CD4-positive, alpha-beta T cell treated with Interleukin-15 for 1 hour (primary cell): ENCODE results near the gene SYT9.
"Not testable (repeated sequence)": the region's sequence is repeated elsewhere in the genome, so short reads cannot be mapped to it uniquely, and the experiment has no call there.

Source experiments
- DNase-seq: peaks from one replicate; pipeline ENCODE4 v3.0.0-alpha.2; 2020

The SYT9 gene

DNA sequence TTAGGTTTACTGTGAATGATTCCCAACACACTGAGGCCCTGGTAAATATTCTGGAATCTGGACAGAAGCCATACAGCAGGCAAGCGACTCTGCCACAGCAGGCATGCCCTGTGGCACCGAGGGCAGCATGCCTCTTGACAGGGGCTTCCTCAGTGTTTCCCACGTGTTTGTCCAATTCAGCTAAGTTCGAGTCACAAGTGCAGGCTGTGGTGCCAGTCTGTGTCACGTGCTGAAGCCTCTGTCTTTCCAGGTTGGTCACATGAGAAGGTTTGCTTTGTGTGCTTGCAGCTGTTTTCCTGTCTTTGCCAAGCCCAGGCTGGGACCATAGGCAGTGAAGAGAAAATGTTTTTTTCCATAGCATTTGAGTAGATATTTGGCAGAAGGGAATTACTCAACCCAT, 259.7 kb downstream of the SYT9 start:
- no peak for DNase-seq

DNA sequence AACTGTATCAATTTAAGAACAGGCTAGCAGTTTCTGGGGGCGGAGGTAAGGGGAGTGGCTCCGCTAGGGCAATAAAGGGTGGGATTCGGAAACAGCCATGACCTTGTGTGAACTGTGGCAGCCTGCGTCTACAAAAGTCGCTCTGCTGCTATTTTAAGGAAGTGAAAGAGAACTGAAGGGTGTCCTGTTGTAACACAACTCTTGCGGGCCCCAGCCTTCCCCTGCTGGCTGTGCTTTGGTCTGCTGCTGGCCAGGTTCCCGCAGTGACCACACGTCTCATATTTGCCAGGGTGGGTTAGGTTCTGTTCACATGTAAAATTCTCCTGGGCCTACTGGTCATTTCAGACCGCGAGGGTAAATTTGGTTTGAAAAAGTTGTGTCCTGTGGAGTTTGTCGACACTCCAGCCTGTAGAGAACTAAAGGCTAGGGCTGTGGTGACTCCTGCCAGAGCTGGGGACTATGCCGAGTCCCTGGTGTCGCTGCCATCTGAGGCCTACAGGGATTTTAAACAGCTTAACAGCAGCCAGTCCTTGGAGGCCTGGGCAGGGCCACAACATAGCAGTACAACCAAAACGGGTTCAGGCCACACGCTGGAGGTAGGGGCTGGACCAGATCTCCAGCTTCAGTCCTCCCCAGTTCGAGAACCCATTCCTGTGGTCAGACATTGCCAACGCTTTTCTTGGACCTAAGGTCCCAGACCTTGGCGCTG, 261.0 kb downstream of the SYT9 start:
- peak; percentile 81 for DNase-seq

DNA sequence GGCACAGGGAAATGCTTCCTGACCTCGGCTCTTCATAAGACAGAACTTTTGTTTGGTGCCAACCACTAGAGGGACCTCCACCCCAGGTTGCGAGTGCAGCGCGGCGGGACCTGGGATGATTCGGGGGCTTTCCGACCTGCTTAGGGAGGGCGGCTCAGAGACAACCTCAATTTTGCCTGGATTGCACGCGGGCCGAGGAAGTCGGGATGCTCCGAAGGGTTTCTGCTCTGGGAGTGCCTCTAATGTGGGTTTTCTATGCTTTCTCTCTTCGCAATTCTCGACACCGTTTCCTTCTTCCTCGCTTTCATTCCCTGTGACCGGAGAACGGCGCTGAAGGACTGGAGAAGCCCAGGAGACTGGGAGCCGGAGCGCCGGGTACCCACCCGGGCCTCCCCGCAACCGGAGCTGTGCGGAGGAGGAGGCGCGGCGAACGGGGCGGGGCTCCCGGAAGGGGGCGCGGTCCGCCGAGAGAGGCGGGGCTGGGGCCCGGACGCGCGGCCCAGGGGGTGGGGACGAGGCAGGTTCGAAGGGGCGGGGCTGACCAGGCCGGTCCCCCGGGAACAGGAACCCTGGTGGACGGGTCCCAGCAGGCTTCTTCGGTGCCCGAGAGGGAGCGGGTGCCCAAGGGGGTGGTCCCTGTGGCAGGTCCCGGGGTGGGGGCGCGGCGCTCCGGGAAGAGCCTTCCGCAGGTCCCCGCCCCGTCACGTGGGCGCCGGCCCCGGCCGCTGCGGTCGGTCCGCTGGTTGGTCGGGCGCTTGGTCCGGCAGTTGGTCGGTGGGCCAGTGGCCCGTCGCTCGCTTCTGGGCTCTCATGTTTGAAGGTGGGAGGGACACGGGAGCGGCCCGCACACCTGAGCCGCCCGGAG, 261.8 kb downstream of the SYT9 start, which contains the start of gene PPFIBP2:
TSS of gene PPFIBP2 (plus strand) at position 766 of the 865 bp plus-strand sequence. CDS start 35,477 bp downstream, outside the sequence.
- peak; percentile 79 for DNase-seq

DNA sequence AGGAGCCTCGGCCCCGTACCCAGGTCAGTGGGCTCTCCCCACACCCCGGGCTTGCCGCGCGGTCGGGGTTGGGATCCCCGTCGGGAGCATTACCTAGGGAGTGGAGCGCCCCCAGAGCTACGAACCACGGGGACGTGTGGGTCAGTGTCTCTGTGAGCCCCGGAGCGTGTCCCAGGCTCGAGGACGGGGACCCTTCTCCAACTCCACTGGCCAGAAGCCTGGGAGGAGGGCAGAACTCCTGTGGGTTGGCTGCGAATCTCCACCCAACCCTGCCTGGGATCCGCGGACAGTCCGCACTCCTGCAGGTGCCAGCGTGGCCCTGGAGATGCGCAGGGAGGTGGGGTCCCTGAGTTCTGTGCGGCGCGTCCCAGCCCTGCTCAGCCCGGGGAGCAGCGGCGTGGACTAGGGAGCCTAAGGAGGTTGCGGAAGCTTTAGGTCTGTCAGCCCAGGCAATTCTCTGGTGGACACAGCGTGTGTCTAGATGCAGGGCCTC, 262.4 kb downstream of the SYT9 start:
- DNase-seq = no peak

DNA sequence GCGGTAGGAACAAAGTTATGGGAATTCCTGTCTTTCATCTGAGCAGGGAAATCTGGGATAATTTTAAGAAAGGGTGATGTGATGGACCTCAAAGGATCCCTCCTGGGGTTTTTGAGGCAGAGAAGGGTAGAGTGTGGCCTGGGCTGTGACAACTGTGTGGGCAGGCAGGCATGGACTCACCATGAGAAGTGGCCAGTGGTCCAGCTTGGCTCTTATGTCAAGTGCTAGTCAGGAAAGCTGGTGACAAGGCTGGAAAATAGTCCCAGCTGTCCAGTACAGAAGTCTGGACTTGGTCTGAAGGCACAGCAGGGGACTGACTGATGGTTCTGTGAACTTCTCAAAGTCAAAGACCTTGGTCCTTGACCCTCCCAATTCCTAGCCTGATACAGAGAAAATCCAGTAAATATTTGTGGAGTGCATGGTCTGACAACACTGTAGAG, 263.8 kb downstream of the SYT9 start:
- DNase-seq = no peak

DNA sequence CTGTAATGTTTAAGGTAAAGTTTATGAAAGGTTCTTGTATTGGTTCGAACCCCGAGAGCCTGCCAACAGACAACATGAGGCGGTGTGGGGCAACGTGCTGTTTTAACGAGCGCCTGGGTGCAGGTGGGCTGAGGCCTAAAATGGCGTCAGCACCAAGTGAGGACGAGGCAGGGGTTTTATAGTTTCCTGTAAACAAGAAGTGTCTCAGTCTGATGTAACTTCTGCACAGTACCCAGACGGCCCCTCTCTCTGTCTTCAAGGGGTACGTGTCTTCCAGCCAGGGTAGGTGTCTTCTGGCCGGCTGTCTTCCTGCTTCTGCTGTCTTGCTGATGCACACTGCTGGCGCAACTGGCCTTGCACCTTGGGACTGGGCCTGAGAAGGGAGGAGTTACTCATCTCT, 264.8 kb downstream of the SYT9 start:
- DNase-seq = no peak

DNA sequence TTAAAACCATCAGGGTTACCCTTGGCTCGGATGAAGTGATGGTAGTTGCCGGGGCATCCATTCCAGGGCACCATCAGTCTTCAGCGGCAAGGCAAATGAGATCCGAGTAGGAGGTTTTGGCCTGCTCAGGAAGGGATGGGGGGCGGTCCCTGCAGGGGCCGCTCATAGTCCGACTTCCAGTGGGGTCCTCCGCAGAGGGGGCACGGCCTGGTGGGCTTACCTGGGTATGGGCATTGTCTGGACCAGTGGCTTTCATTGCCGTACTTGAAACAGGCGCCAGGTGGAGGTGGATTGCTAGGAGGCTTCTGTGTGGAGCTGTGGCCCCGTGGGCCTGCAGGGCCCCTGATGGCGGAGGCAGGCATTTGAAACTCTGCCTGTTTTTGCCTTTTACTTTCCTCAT, 266.0 kb downstream of the SYT9 start:
- DNase-seq = not testable (repeated sequence)
